MM.1S (cell line): Measurements from ENCODE around the gene GCSAM.
A peak's percentile ranks its signal among the peaks of the same experiment; 100 is the strongest.

Source experiments
- DNase-seq: peaks from one replicate; pipeline ENCODE4 v3.0.0-alpha.2; 2015
- H2AFZ ChIP-seq: fragments of 300-600 bp; sonication (generic); 2 replicates; pipeline ENCODE4 v1.6.0; 2016; ENCODE audit warnings: antibody characterized with exemption, low read length
- H3F3A ChIP-seq: fragments of 300-600 bp; sonication (generic); 2 replicates; pipeline ENCODE4 v1.6.1; 2016; ENCODE audit warnings: mild to moderate bottlenecking, antibody characterized with exemption, low read length, moderate library complexity, mixed read lengths; ENCODE audit not compliant: insufficient read depth
- H3K27ac ChIP-seq: fragments of 300-600 bp; sonication (generic); 2 replicates; pipeline ENCODE4 v1.5.1; 2016; ENCODE audit warnings: mild to moderate bottlenecking, low read length
- H3K27me3 ChIP-seq: fragments of 300-600 bp; sonication (generic); replicated peaks from 2 replicates; pipeline ENCODE4 v1.6.0; 2016; ENCODE audit warnings: low read length; ENCODE audit not compliant: insufficient read depth
- H3K36me3 ChIP-seq: fragments of 300-600 bp; sonication (generic); replicated peaks from 2 replicates; pipeline ENCODE4 v1.6.1; 2016; ENCODE audit warnings: mild to moderate bottlenecking, low read length, mixed read lengths; ENCODE audit not compliant: insufficient read depth
- H3K4me1 ChIP-seq: fragments of 300-600 bp; sonication (generic); 2 replicates; pipeline ENCODE4 v1.6.1; 2016; ENCODE audit warnings: low read length, mixed read lengths
- H3K4me2 ChIP-seq: fragments of 300-600 bp; sonication (generic); 2 replicates; pipeline ENCODE4 v1.6.0; 2016; ENCODE audit warnings: low read depth, low read length
- H3K4me3 ChIP-seq: fragments of 300-600 bp; sonication (generic); 2 replicates; pipeline ENCODE4 v1.5.1; 2016; ENCODE audit warnings: low read length, mixed read lengths
- H3K79me2 ChIP-seq: fragments of 300-600 bp; sonication (generic); 2 replicates; pipeline ENCODE4 v1.6.1; 2016; ENCODE audit warnings: mixed run types, low read length, mixed read lengths
- H3K9ac ChIP-seq: fragments of 300-600 bp; sonication (generic); 2 replicates; pipeline ENCODE4 v1.6.1; 2016; ENCODE audit warnings: low read length, mixed read lengths
- H3K9me2 ChIP-seq: fragments of 300-600 bp; sonication (generic); replicated peaks from 2 replicates; pipeline ENCODE4 v1.6.1; 2016; ENCODE audit warnings: mild to moderate bottlenecking, low read length, mixed read lengths; ENCODE audit not compliant: insufficient read depth
- H3K9me3 ChIP-seq: fragments of 300-600 bp; sonication (generic); replicated peaks from 2 replicates; pipeline ENCODE4 v1.6.1; 2016; ENCODE audit warnings: mild to moderate bottlenecking, low read length, mixed read lengths; ENCODE audit not compliant: insufficient read depth
- H4K20me1 ChIP-seq: fragments of 300-600 bp; sonication (generic); 2 replicates; pipeline ENCODE4 v1.6.1; 2016; ENCODE audit warnings: mild to moderate bottlenecking, low read length, moderate library complexity, mixed read lengths; ENCODE audit not compliant: insufficient read depth
- CTCF ChIP-seq: fragments of 300-600 bp; sonication (generic); IDR thresholded peaks from 2 replicates; pipeline ENCODE4 v1.5.1; 2016; ENCODE audit warnings: antibody characterized with exemption, low read length, mixed read lengths
- EZH2 ChIP-seq: fragments of 300-600 bp; sonication (generic); optimal IDR thresholded peaks from 2 replicates; pipeline ENCODE3; 2017; ENCODE audit warnings: low read depth, mild to moderate bottlenecking, antibody characterized with exemption, low read length, mixed read lengths
- EZH2phosphoT487 ChIP-seq: fragments of 300-600 bp; sonication (generic); IDR thresholded peaks from 2 replicates; pipeline ENCODE4 v1.6.1; 2018; ENCODE audit warnings: antibody characterized with exemption, low read length

GCSAM gene, protein sequence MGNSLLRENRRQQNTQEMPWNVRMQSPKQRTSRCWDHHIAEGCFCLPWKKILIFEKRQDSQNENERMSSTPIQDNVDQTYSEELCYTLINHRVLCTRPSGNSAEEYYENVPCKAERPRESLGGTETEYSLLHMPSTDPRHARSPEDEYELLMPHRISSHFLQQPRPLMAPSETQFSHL

GRCh38 chr3:112132975-112133448 lies at the start of gene GCSAM:
TSS of gene GCSAM (minus strand) at chr3:112133248. CDS start at chr3:112133120, 128 bp downstream.
- H3K4me2 ChIP-seq: peak within 1 kb of the TSS; percentile 88
- no peaks in the 10 kb centered on the region for H3K36me3 ChIP-seq
- TF ChIP-seq EZH2: no peak
- no peak for TF ChIP-seq CTCF
- no peak for TF ChIP-seq EZH2phosphoT487
- H3K27me3 ChIP-seq: no peaks in the 10 kb centered on the region
- H3K4me3 ChIP-seq: peak within 1 kb of the TSS; percentile 68
- H3K9ac ChIP-seq: peak within 1 kb of the TSS; percentile 80
- H3K27ac ChIP-seq: peak within 1 kb of the TSS; percentile 94
- no peaks in the 10 kb centered on the region for H3K9me2 ChIP-seq
- peaks cover 77% of the 10 kb centered on the region for H3K4me1 ChIP-seq
- no peaks in the 10 kb centered on the region for H4K20me1 ChIP-seq
- peak within 1 kb of the TSS; percentile 2 for H2AFZ ChIP-seq
- peaks cover 33% of the 10 kb centered on the region for H3K79me2 ChIP-seq
- peaks cover 60% of the 10 kb centered on the region for H3F3A ChIP-seq
- no peaks in the 10 kb centered on the region for H3K9me3 ChIP-seq
- peak; percentile 88 for DNase-seq

- H3K27me3 ChIP-seq: no peaks in the 10 kb centered on the region
- H2AFZ ChIP-seq: no peak overlapping the region
- no peak overlapping the region for H3K4me3 ChIP-seq
- no peak for DNase-seq
- no peaks in the 10 kb centered on the region for H4K20me1 ChIP-seq
- H3K79me2 ChIP-seq: no peaks in the 10 kb centered on the region
- H3K36me3 ChIP-seq: no peaks in the 10 kb centered on the region
- no peaks in the 10 kb centered on the region for H3K9me2 ChIP-seq
- H3K4me1 ChIP-seq: no peaks in the 10 kb centered on the region
- H3F3A ChIP-seq: no peaks in the 10 kb centered on the region
- H3K4me2 ChIP-seq: no peak overlapping the region
- no peaks in the 10 kb centered on the region for H3K9me3 ChIP-seq
- no peak for TF ChIP-seq CTCF
- no peak for TF ChIP-seq EZH2
- no peak for TF ChIP-seq EZH2phosphoT487
- H3K27ac ChIP-seq: no peak overlapping the region
- no peak overlapping the region for H3K9ac ChIP-seq
Measured at GRCh38 chr3:112175646-112176045, 42.6 kb upstream of the GCSAM start.

DNA sequence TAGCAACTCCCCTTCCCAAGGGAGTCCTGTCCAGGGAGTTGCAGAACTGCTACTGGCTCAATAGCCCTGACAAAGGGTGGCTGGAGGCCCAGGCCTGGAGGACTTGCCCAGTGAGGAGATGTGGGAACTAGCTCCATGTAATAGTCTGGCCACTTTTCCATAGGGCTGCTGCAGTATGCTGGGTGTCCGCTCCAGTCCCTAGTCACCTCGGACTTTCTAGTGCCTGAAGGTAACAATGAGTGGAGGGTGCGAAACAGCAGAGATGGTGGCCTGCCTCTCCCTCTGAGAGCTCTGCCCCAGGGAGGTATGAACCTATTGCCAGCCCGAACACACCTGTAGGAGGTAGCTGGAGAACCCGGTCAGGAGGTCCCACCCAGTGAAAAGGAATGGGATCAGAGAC lies 42.0 kb upstream of the GCSAM start:
- TF ChIP-seq EZH2: no peak
- TF ChIP-seq EZH2phosphoT487: no peak
- no peak for TF ChIP-seq CTCF
- H3F3A ChIP-seq: no peaks in the 10 kb centered on the region
- H2AFZ ChIP-seq: no peak overlapping the region
- H3K36me3 ChIP-seq: no peaks in the 10 kb centered on the region
- no peak overlapping the region for H3K9ac ChIP-seq
- no peak overlapping the region for H3K27ac ChIP-seq
- no peaks in the 10 kb centered on the region for H3K27me3 ChIP-seq
- no peaks in the 10 kb centered on the region for H3K4me1 ChIP-seq
- H3K4me2 ChIP-seq: no peak overlapping the region
- DNase-seq: no peak
- no peaks in the 10 kb centered on the region for H3K79me2 ChIP-seq
- H3K9me3 ChIP-seq: no peaks in the 10 kb centered on the region
- H4K20me1 ChIP-seq: no peaks in the 10 kb centered on the region
- no peaks in the 10 kb centered on the region for H3K9me2 ChIP-seq
- no peak overlapping the region for H3K4me3 ChIP-seq
